NB4 (cell line): ENCODE measurements around the gene RCOR2.

Experiments used
- CTCF ChIP-seq: IDR thresholded peaks from one replicate; pipeline ENCODE4 v1.5.1; 2012; ENCODE audit warnings: low read depth, low read length
- MAX ChIP-seq: IDR thresholded peaks from 2 replicates; pipeline ENCODE4 v1.6.1; 2011; ENCODE audit warnings: low read depth, low read length
- MYC ChIP-seq: IDR thresholded peaks from 2 replicates; pipeline ENCODE4 v1.6.1; 2011; ENCODE audit warnings: low read depth, low read length
- POLR2A ChIP-seq: IDR thresholded peaks from 2 replicates; pipeline ENCODE4 v1.6.1; 2011; ENCODE audit warnings: mild to moderate bottlenecking; ENCODE audit not compliant: insufficient read length; ENCODE audit errors: extremely low read depth

GRCh38 chr11:63903884-63904283 is 13.1 kb downstream of the RCOR2 start:
- TF ChIP-seq CTCF (no peak), POLR2A (no peak), MAX (no peak), MYC (no peak)
